Retinal pigment epithelial cell (primary cell): Measurements from ENCODE around the gene WDR76.
A peak's percentile ranks its signal among the peaks of the same experiment; 100 is the strongest.

ENCODE experiments used
- DNase-seq: peaks from one replicate; pipeline ENCODE4 v3.0.0-alpha.2; 2010; ENCODE audit warnings: low read depth
- H3K4me3 ChIP-seq: 2 replicates; pipeline ENCODE4 v1.5.1; 2011; ENCODE audit warnings: mild to moderate bottlenecking, low read length, control low read depth, moderate library complexity
- CTCF ChIP-seq: conservative IDR thresholded peaks from 2 replicates; pipeline ENCODE4 v1.5.1; 2011; ENCODE audit warnings: low read depth, low read length, control low read depth, inconsistent platforms

WDR76 gene

GRCh38 chr15:43898891-43899290, 72.1 kb downstream of the WDR76 start:
- TF ChIP-seq CTCF: no peak
- DNase-seq: no peak
- no peak overlapping the region for H3K4me3 ChIP-seq

GRCh38 chr15:43899928-43900327, 73.1 kb downstream of the WDR76 start:
- no peak for TF ChIP-seq CTCF
- no peak for DNase-seq
- no peak overlapping the region for H3K4me3 ChIP-seq

DNA sequence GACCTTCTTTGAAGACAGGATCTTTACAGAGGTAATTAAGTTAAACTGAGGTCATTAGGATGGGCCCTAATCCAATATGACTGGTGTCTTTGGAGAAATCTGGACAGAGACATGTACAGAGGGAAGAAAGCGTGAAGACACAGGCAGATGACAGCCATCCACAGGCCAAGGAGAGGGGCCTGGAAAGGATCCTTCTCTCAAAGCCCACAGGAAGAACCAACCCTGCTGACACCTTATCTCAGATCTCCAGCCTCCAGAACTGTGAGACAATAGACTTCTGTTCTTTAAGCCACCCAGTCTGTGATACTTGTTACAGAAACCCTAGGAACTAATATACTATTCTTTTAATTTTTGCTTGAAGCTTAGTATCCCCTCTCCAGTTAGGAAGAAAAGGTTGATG, 74.2 kb downstream of the WDR76 start:
- DNase-seq: no peak
- H3K4me3 ChIP-seq: no peak overlapping the region
- no peak for TF ChIP-seq CTCF

GRCh38 chr15:43901495-43901894, 74.7 kb downstream of the WDR76 start:
- H3K4me3 ChIP-seq: no peak overlapping the region
- DNase-seq: no peak
- no peak for TF ChIP-seq CTCF

DNA sequence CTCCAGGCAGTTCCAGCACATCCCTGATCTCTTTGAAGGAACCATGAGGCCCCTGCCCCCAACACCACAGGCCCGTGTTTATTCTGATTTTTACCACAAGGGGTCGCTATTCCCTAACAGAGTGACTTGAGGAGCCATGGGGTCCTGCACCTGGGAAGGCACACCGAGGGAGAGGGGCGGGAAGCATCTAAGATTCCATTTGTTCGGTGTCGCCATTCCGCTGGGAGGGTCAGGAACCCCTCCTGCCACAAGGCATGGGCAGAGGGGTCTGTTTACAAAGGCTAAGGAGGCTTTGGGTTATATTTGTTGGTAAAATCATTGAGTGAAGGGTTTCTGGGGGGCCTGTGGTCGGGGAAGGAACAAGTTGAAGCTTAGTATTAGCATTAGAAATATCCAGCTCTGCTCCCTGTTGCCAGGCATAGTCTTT, 77.1 kb downstream of the WDR76 start:
- DNase-seq: no peak
- peak; percentile 83 for TF ChIP-seq CTCF
- no peak overlapping the region for H3K4me3 ChIP-seq

DNA sequence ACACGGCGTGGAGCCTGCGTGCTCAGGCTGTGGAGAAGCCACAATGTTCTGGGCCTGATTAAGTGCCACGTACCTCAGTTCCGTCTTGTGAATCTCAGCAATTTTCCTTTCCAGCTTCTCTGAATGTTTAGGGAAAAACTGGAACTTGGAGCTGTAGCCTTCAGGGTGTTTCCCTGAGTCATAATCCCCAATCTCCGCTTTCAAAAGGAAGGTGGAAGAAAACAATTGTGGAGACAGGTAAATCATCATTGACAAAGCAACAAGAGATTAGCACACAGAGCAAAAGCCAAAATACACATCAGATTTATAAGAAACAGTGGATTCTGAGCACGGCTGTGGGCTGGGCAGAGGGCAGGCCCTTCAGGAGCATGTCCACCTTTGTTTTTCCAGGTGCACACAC, 79.0 kb downstream of the WDR76 start:
- H3K4me3 ChIP-seq: no peak overlapping the region
- no peak for TF ChIP-seq CTCF
- DNase-seq: no peak

DNA sequence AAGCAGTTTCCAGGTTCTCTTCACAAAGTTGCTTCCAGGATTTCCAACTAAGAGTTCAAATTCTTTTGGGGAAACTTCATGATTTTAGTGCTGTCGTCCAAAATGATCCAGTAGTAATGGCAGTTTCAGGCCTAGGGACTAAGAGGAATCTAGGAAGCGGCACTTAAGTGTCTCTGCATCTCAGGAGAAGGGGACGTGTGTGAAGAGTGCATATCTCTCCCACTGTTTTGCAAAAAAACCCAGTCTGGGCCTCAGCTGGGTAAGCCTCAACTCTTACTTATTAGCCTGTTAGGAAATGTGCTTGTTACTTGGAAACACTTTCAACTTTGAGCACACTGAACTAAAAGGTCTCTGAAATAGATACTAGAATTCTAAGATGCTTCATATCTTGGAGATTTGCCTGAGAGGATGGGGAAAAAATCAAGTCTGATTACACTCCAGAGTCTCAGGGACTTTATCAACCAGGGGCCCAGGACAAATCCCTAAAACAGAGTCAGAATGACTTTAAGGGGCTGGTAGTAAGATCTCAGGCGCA, 81.8 kb downstream of the WDR76 start:
- no peak for DNase-seq
- no peak for TF ChIP-seq CTCF
- H3K4me3 ChIP-seq: no peak overlapping the region
